ENCODE data around the gene FCN3. TPM values are rescaled to one million over a fixed set of nuclear protein-coding genes. Genes with fewer than 3 reads are reported as not detected.
A peak's percentile ranks its signal among the peaks of the same experiment; 100 is the strongest.

FCN3 gene
- total RNA-seq, 4 donors from 2014 or later = 3.0 to 4.7 (median 4.3) TPM

DNA sequence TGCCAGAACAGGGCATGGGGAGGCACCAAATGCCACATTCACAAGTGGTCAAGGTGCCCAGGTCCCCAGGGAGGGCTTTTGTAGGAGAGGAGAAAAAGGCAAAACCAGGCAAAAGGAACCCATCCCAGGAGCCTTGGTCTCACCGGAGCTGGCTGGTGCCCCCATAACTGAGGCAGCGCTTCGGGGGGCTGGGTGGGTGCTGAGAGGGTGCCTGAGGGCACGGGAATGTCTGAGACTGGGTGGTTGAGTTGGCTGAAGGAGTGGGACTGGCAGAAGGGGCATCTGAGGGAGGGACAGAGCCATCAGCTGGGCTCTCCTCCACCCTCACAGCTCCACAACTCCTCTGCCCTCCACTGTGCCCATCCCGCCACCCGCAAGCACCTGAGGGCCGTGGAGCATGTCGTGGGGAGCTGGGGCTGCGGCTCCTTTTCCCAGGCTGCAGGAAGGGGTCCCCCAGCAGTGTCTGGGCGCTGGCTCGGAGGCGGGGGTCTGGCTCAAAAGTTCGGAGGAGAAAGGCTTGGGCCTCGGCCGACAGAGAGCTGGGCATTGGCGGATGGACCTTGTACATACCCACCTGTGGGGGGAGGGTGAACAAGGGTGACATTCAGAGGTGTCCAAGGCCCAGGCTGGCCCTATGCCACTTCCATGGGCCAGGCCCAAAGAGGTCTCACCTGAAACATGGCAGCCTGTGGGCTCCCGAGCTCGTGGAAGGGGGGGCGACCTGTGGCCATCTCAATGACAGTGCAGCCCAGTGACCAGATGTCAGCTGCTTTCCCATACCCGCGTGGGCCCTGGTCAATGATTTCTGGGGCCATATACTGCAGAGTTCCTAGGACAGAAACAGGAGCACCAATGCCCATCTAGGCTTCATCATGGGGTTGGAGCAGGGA lies 16.3 kb downstream of the FCN3 start:
- H3K9me3 ChIP-seq = no peaks in the 10 kb centered on the region
- peaks cover 69 to 100% (median 74%) of the 10 kb centered on the region in 3 donors for H3K36me3 ChIP-seq
- H3K4me3 ChIP-seq = no peak overlapping the region
- no peak for DNase-seq
- TF ChIP-seq POLR2A (IDR thresholded peaks at IDR 0.05) = no peak
- TF ChIP-seq, protein P1, sequence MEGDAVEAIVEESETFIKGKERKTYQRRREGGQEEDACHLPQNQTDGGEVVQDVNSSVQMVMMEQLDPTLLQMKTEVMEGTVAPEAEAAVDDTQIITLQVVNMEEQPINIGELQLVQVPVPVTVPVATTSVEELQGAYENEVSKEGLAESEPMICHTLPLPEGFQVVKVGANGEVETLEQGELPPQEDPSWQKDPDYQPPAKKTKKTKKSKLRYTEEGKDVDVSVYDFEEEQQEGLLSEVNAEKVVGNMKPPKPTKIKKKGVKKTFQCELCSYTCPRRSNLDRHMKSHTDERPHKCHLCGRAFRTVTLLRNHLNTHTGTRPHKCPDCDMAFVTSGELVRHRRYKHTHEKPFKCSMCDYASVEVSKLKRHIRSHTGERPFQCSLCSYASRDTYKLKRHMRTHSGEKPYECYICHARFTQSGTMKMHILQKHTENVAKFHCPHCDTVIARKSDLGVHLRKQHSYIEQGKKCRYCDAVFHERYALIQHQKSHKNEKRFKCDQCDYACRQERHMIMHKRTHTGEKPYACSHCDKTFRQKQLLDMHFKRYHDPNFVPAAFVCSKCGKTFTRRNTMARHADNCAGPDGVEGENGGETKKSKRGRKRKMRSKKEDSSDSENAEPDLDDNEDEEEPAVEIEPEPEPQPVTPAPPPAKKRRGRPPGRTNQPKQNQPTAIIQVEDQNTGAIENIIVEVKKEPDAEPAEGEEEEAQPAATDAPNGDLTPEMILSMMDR (IDR thresholded peaks at IDR 0.05) = no peak
- intact Hi-C loops (cut with DNase I) = loop anchor here (5.0 kb wide), 1 partner anchor 34 kb away; the partner anchor contains the start of gene GPR3
- no peaks in the 10 kb centered on the region for H3K27me3 ChIP-seq
- H3K4me1 ChIP-seq = peaks cover 15 to 54% (median 19%) of the 10 kb centered on the region in 3 donors
- H3K27ac ChIP-seq = peak overlapping the region in 2 of 4 donors; percentile 67 to 81
- 90 to 92% methylated on average over 6 to 11 of the region's 21 CpGs for WGBS, 2 donors

DNA sequence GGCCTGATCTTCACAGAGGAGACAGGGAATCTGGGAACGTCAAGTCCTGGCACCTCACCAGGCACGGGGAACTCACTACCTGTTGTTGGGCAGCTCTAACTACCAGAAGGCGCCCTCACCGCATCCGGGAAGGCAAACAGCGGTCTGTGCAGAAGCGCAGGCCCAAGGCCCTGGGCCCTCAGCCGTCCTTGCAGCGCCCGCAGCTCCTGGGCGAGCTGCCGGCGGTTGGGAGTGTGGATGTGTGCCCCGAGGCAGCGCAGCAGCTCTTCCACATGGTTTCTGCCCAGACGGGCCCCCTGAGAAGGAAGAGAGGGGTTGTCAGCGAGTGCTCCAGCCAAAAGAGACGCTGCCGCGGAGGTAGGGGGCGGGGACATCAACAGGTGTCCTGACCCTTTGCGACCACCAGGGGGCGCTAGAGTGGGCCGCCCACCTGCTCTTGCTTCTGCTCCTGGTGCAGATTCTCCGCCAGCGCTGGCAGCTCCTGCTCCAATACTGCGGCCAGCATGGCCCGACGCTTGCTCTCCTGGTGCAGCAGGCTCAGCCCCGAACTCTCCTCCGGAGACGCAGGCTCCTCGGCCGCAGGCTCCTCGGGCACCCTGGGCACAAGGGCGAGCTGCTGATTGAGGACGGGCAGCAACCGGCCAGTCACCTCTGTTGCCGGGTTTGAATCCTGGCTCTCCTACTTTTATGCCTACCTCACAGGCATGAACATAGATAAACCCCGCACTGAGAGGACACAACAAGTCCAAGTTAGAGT lies 17.2 kb downstream of the FCN3 start:
- intact Hi-C loops (cut with DNase I) = loop anchor here (5.0 kb wide), 1 partner anchor 35 kb away; the partner anchor contains the start of gene GPR3
- Histone ChIP-seq H3K27ac (peak overlapping the region; percentile 64 to 81 (median 70)), H3K4me1 (peaks cover 15 to 54% (median 19%) of the 10 kb centered on the region in 3 donors)

DNA sequence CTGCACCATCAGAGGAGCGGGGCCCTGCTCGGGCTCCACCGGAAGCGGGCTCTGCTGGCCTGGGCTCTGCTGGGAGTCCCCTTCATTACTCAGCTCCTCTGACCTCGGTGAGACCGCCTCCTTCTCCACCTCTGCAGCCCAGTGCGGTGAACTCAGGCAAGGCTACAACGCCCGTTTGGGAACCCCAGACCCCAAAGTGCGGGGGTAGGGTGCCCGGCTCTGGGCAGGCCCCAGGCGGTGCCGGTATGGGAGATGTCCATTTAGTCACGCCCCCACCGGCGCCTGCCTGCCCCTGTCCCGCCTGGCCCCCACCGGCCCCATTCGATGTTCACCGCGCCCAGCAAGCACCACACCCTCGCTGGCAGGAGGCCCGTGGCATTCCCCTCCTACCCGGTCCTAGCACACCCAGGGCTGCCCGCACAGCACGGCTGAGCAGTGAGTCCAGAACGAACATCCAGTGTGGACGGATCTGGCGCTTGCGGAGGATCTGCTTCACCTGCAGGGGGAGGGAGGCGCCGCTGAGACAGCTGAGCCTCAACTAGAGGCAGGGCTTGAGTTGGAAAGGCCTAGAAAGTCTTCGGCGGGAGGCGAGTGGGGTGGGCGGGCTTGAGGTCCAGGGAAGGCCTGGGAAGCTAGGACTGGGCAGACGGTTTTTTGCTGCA lies 17.9 kb downstream of the FCN3 start:
- 51% methylated on average over 9 of the region's 37 CpGs; no CpG with 5 or more reads in 1 of the 2 donors for WGBS, 2 donors
- Histone ChIP-seq H3K27ac (peak overlapping the region; percentile 64 to 81 (median 70)), H3K27me3 (no peaks in the 10 kb centered on the region)

More for the DNA sequence above, 17.2 kb downstream of the FCN3 start:
- no peaks in the 10 kb centered on the region for H3K27me3 ChIP-seq
- H3K9me3 ChIP-seq = no peaks in the 10 kb centered on the region
- WGBS, 2 donors = 30% methylated on average over 2 of the region's 40 CpGs; no CpG with 5 or more reads in 1 of the 2 donors
- peaks cover 65 to 100% (median 66%) of the 10 kb centered on the region in 3 donors for H3K36me3 ChIP-seq
- peak overlapping the region in 3 of 4 donors; percentile 11 to 49 (median 29) for H3K4me3 ChIP-seq
- peak; percentile 43 for DNase-seq
- TF ChIP-seq, protein P1 (IDR thresholded peaks at IDR 0.05) = peak; percentile 96 to 98 (median 98)
- no peak for TF ChIP-seq POLR2A (IDR thresholded peaks at IDR 0.05)

DNA sequence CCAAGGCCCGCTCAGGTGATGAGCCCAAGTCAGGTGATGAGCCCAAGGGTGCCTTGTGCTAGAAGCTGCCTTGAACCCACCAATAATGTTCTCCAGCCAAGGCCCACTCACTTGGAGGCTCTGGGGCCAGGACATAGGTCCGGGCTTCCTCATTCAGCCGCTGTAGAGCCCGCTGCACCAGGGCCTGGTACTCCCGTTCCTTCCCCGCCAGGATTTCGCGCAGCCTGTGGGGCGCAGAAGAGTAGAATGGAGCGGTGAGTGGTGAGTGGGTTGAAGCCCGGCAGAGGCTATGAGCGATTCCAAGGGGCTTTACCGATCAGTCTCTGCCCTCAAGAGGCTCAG lies 18.4 kb downstream of the FCN3 start:
- Histone ChIP-seq H3K9me3 (no peaks in the 10 kb centered on the region), H3K27me3 (no peaks in the 10 kb centered on the region), H3K4me1 (peaks cover 17 to 62% (median 19%) of the 10 kb centered on the region in 3 donors), H3K4me3 (peak overlapping the region in 1 of 4 donors; percentile 49), H3K27ac (peak overlapping the region; percentile 16 to 81 (median 66)), H3K36me3 (peaks cover 52 to 94% (median 54%) of the 10 kb centered on the region in 3 donors)
- 57% methylated on average over 8 of the region's 13 CpGs; no CpG with 5 or more reads in 1 of the 2 donors for WGBS, 2 donors
- no peak for DNase-seq
- no peak for TF ChIP-seq POLR2A (IDR thresholded peaks at IDR 0.05)
- TF ChIP-seq, protein P1 (IDR thresholded peaks at IDR 0.05) = no peak
- intact Hi-C loops (cut with DNase I) = loop anchor here (5.0 kb wide), 1 partner anchor 36 kb away; the partner anchor contains the start of gene GPR3

More for the DNA sequence above, 17.9 kb downstream of the FCN3 start:
- TF ChIP-seq POLR2A (IDR thresholded peaks at IDR 0.05) = no peak
- TF ChIP-seq, protein P1 (IDR thresholded peaks at IDR 0.05) = peak in 3 of 6 experiments; percentile 3 to 16 (median 3)
- Histone ChIP-seq H3K36me3 (peaks cover 57 to 97% (median 59%) of the 10 kb centered on the region in 3 donors), H3K9me3 (no peaks in the 10 kb centered on the region), H3K4me3 (peak overlapping the region in 2 of 4 donors; percentile 29 to 49), H3K4me1 (peaks cover 15 to 57% (median 19%) of the 10 kb centered on the region in 3 donors)
- intact Hi-C loops (cut with DNase I) = loop anchor here (5.0 kb wide), 1 partner anchor 36 kb away; the partner anchor contains the start of gene GPR3
- DNase-seq = no peak
